Peyer's patch (tissue), 4 donors: ENCODE data around the gene CT45A1.
"Not testable (repeated sequence)": the region's sequence is repeated elsewhere in the genome, so short reads cannot be mapped to it uniquely, and the experiment has no call there.

Experiments
- CTCF ChIP-seq, 6 experiments: fragments of 450-650 bp in 4 of 6; fragments of 200-600 bp in 2 of 6; sonication (generic) in 1 of 6; IDR thresholded peaks; one replicate each; pipeline ENCODE4 v1.5.1; 2017 to 2019; ENCODE audit warnings: antibody characterized with exemption in 6 of 6, mild to moderate bottlenecking in 3 of 6, moderate library complexity in 1 of 6
- POLR2A ChIP-seq, 2 donors: fragments of 450-650 bp; IDR thresholded peaks; one replicate each; pipeline ENCODE4 v1.5.1; 2017; ENCODE audit warnings: antibody characterized with exemption in 2 of 2, mild to moderate bottlenecking in 2 of 2, moderate library complexity in 2 of 2

- TF ChIP-seq POLR2A, CTCF (IDR thresholded peaks at IDR 0.05): not testable (repeated sequence)
These were observed 40.5 kb upstream of the CT45A1 start for GRCh38 chrX:135672979-135673378.
